Endothelial cell of umbilical vein (primary cell): ENCODE data around the gene FTO.

Experiments used
- CTCF ChIP-seq, 2 donors: IDR thresholded peaks; 1 replicate in 1 of 2; 2 replicates in 1 of 2; pipeline ENCODE4 v1.5.1; 2011; ENCODE audit warnings: low read length in 2 of 2, mild to moderate bottlenecking in 2 of 2, moderate library complexity in 2 of 2, control low read depth in 1 of 2, inconsistent platforms in 1 of 2, low read depth in 1 of 2; ENCODE audit not compliant: insufficient read depth in 1 of 2; ENCODE audit errors: extremely low read depth in 1 of 2
- EZH2 ChIP-seq: IDR thresholded peaks from 2 replicates; pipeline ENCODE4 v1.6.1; 2012; ENCODE audit warnings: borderline replicate concordance, low read depth, mild to moderate bottlenecking, moderate library complexity, low read length, inconsistent platforms; ENCODE audit not compliant: severe bottlenecking
- POLR2A ChIP-seq: IDR thresholded peaks from 2 replicates; pipeline ENCODE4 v1.6.1; 2012; ENCODE audit warnings: low read depth, mild to moderate bottlenecking, control low read depth, low read length
- POLR2AphosphoS5 ChIP-seq: IDR thresholded peaks from 2 replicates; pipeline ENCODE4 v1.6.1; 2012; ENCODE audit warnings: low read depth, mild to moderate bottlenecking, control low read depth, low read length, moderate library complexity; ENCODE audit not compliant: insufficient read depth

GRCh38 chr16:54102888-54103866 lies 399.2 kb downstream of the FTO start:
- no peak for TF ChIP-seq POLR2AphosphoS5
- no peak for TF ChIP-seq POLR2A
- no peak for TF ChIP-seq CTCF (IDR thresholded peaks at IDR 0.05; ENCODE audit: extremely low read depth in 1 of 2, insufficient read depth in 1 of 2, low read depth in 1 of 2, low read length in 2 of 2)
- no peak for TF ChIP-seq EZH2
